GM18868 (cell line): ENCODE data around the gene NDUFB4.
"Not testable (repeated sequence)": the region's sequence is repeated elsewhere in the genome, so short reads cannot be mapped to it uniquely, and the experiment has no call there.

Experiments used
- ATAC-seq: cut with Tn5 transposase; IDR thresholded peaks from one replicate; pipeline ENCODE4 v1.9.1; 2021; ENCODE audit warnings: mild to moderate bottlenecking, moderate library complexity; ENCODE audit not compliant: unreplicated experiment

NDUFB4 gene

GRCh38 chr3:120636795-120637401 lies 40.8 kb downstream of the NDUFB4 start:
- no peak for ATAC-seq

- ATAC-seq, result no peak
These were observed 41.9 kb downstream of the NDUFB4 start for GRCh38 chr3:120637851-120638559.

- not testable (repeated sequence) for ATAC-seq
These were observed 42.7 kb downstream of the NDUFB4 start for GRCh38 chr3:120638820-120639219.

- no peak for ATAC-seq
These were observed 44.1 kb downstream of the NDUFB4 start for GRCh38 chr3:120640231-120640630.

- no peak for ATAC-seq
These were observed 45.6 kb downstream of the NDUFB4 start for GRCh38 chr3:120641696-120642246.

- ATAC-seq, result peak; percentile 59
These were observed 46.3 kb downstream of the NDUFB4 start for GRCh38 chr3:120642368-120642948.

- no peak for ATAC-seq
These were observed 49.1 kb downstream of the NDUFB4 start for GRCh38 chr3:120645083-120645845.

GRCh38 chr3:120646771-120647432 lies 50.8 kb downstream of the NDUFB4 start:
- no peak for ATAC-seq

GRCh38 chr3:120648290-120648689 lies 52.2 kb downstream of the NDUFB4 start:
- ATAC-seq, result no peak

GRCh38 chr3:120649830-120650233 lies 53.7 kb downstream of the NDUFB4 start:
- peak; percentile 72 for ATAC-seq

GRCh38 chr3:120650311-120650710 lies 54.2 kb downstream of the NDUFB4 start:
- ATAC-seq, result no peak
